NB4 (cell line): ENCODE results near the gene GAST.
A peak's percentile ranks its signal among the peaks of the same experiment; 100 is the strongest.

Experiments
- DNase-seq: peaks from one replicate; pipeline ENCODE4 v3.0.0; 2010; ENCODE audit warnings: low read depth
- H3K4me3 ChIP-seq: one replicate; pipeline ENCODE4 v1.5.1; 2011; ENCODE audit warnings: mild to moderate bottlenecking, low read depth, low read length, moderate library complexity
- MYC ChIP-seq: IDR thresholded peaks from 2 replicates; pipeline ENCODE4 v1.6.1; 2011; ENCODE audit warnings: low read depth, low read length
- POLR2A ChIP-seq: IDR thresholded peaks from 2 replicates; pipeline ENCODE4 v1.6.1; 2011; ENCODE audit warnings: mild to moderate bottlenecking; ENCODE audit not compliant: insufficient read length; ENCODE audit errors: extremely low read depth
- TF ChIP-seq, protein P1 (sequence below): IDR thresholded peaks from one replicate; pipeline ENCODE4 v1.5.1; 2012; ENCODE audit warnings: low read depth, low read length
- TF ChIP-seq, protein P2 (sequence below): IDR thresholded peaks from 2 replicates; pipeline ENCODE4 v1.6.1; 2011; ENCODE audit warnings: low read depth, low read length

Gene GAST

DNA sequence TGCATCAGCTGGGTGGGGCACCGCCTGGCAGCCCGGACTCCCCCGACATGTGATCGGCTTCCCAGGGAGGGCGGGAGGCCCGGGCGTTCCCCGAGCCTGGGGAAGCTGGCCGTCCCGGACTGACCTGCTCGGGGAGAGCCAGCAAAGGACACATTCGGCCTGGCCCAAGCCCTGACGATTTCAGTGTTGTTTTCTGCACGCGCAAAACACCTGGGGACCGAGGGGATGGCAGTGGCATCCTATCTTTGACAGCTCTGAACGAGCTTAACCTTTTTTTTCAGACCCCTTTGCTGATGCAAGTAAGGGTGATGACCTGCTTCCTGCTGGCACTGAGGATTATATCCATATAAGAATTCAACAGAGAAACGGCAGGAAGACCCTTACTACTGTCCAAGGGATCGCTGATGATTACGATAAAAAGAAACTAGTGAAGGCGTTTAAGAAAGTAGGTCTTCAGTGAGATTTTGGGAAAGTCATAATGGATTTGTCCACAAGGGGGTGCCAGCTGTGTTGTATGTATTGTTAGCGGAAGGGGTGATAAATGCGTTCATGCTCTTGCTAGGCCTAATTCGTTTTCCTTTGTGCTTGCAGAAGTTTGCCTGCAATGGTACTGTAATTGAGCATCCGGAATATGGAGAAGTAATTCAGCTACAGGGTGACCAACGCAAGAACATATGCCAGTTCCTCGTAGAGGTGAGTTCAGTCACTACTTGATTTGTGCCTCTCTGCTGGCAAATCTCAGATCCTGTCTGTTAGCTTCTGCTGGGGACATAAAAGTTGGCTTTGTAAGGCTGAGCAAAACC is 22.4 kb upstream of the GAST start:
- no peak for TF ChIP-seq POLR2A
- TF ChIP-seq, protein P1, sequence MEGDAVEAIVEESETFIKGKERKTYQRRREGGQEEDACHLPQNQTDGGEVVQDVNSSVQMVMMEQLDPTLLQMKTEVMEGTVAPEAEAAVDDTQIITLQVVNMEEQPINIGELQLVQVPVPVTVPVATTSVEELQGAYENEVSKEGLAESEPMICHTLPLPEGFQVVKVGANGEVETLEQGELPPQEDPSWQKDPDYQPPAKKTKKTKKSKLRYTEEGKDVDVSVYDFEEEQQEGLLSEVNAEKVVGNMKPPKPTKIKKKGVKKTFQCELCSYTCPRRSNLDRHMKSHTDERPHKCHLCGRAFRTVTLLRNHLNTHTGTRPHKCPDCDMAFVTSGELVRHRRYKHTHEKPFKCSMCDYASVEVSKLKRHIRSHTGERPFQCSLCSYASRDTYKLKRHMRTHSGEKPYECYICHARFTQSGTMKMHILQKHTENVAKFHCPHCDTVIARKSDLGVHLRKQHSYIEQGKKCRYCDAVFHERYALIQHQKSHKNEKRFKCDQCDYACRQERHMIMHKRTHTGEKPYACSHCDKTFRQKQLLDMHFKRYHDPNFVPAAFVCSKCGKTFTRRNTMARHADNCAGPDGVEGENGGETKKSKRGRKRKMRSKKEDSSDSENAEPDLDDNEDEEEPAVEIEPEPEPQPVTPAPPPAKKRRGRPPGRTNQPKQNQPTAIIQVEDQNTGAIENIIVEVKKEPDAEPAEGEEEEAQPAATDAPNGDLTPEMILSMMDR, result peak; percentile 50
- H3K4me3 ChIP-seq, result peak overlapping the region; percentile 96
- peak; percentile 80 for DNase-seq

DNA sequence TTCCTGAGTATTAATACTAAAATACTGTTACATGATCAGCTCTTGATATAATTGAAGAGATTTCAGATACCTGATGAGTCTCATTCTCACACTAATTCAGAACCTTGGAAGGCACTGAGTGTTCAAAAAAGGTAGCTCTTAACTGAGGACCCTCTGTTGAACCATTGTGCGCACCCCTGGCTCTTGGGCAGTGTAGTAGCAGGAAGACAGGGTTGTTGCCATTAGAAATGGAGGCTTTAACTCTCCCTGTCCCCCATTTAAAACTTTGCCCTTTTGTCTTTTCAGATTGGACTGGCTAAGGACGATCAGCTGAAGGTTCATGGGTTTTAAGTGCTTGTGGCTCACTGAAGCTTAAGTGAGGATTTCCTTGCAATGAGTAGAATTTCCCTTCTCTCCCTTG is 21.6 kb upstream of the GAST start:
- peak overlapping the region; percentile 96 for H3K4me3 ChIP-seq
- TF ChIP-seq, protein P1, result no peak
- TF ChIP-seq MYC (no peak), POLR2A (no peak)
- TF ChIP-seq, protein P2, sequence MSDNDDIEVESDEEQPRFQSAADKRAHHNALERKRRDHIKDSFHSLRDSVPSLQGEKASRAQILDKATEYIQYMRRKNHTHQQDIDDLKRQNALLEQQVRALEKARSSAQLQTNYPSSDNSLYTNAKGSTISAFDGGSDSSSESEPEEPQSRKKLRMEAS, result no peak
- DNase-seq, result no peak

DNA sequence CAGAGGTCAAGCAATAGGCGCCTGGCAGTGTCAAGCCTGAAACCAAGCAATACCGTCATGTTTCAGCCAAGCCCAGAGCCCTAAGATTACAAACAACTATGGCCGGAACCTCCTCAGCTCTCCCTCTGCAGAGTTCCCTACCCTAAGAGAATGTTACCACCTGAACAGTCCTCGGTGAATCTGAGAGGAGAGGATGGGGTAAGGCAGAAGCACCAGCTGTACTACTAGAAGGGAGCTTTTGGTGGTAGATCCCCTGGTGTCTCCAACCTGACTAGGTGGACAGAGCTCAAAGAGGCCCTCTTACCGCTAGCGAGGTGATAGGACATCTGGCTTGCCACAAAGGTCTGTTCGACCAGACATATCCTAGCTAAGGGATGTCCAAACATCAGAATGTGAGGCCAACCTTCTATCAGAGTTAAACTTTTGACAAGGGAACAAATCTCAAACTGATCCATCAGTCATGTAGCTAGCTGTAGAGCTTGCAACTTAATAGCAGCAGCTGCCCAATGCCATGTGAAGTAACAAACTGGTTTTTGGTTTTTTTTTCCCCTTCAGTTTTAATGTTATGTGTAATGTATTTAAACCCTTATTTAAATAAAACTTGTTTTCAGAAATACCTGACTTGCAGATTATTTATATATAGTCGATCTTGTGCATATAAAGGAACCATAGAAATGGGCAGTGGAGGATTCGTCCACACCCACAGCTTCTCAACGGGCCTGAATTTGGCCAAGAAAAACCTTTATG is 20.9 kb upstream of the GAST start:
- no peak for DNase-seq
- H3K4me3 ChIP-seq, result no peak overlapping the region
- no peak for TF ChIP-seq MYC
- TF ChIP-seq POLR2A, result no peak
- TF ChIP-seq, protein P2, result no peak
- TF ChIP-seq, protein P1, result no peak

DNA sequence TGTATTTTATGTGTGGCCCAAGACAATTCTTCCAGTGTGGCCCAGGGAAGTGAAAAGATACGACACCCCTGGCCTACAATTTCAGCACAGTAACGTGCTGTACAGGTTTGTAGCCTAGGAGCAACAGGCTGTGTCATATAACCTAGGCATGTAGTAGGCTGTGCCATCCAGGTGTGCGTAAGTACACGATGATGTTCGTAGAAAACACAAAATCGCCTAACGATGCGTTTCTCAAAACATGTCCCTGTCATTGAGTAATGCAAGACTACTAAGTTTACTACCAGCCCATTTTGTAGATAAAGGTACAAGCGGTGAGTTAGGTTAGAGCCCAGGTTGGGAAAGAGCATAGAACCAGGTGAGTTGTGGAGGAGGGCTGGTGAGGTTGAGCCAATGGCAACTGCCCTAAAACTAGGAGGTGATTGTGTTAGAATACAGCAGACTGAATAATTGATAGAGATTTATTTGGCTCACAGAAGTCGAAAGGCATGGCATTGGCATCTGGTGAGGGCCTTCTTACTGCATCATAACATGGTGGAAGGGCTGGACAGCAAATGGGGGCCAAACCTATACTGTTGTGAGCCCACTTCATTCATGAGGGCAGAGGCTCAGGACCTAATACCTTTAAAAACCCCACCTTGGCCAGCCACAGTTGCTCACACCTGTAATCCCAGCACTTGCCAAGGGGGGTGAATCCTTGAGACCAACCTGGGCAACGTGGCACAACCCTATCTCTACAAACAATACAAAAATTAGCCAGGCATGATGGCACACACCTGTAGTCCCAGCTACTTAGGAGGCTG is 19.2 kb upstream of the GAST start:
- no peak overlapping the region for H3K4me3 ChIP-seq
- DNase-seq, result no peak
- TF ChIP-seq, protein P2, result no peak
- TF ChIP-seq MYC, result no peak
- TF ChIP-seq, protein P1, result no peak
- TF ChIP-seq POLR2A, result no peak

DNA sequence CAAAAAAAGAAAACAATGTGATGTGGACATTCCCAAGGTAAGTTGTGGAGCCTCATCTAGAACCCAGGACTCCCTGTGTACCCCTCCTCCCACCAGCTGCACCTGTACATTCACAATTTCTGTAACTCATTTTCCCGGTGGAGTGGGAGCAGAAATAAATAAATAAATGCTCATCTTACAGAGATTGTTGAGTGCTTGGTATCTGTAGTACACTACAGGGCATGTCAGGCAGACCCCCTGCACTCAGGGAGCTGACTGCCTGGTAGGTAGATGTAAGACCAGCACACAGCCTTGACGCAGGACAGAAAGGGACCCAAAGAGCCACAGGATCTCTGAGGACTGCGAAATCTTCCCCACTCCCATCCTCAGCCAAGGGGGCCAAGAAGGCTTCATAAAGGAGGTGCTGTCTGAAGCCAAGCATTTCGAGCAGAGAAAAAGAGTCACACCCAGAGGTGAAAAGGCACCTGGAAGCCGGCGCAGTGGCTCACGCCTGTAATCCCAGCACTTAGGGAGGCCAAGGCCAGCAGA is 16.9 kb upstream of the GAST start:
- TF ChIP-seq POLR2A (no peak), MYC (no peak)
- TF ChIP-seq, protein P2, result no peak
- TF ChIP-seq, protein P1, result no peak
- H3K4me3 ChIP-seq, result no peak overlapping the region
- no peak for DNase-seq
